GM19240 (cell line): ENCODE data around the gene IFITM2.

Source experiments
- DNase-seq: peaks from one replicate; pipeline ENCODE4 v3.0.0; 2011; ENCODE audit warnings: low spot score; ENCODE audit not compliant: insufficient read length

The IFITM2 gene

GRCh38 chr11:292211-293121 lies 15.2 kb upstream of the IFITM2 start:
- DNase-seq = no peak

GRCh38 chr11:293271-293851 lies 14.3 kb upstream of the IFITM2 start:
- DNase-seq = no peak

- no peak for DNase-seq
These were observed 13.6 kb upstream of the IFITM2 start for GRCh38 chr11:293852-294661.

GRCh38 chr11:294780-295179 lies 12.8 kb upstream of the IFITM2 start:
- no peak for DNase-seq

GRCh38 chr11:295351-296170 lies 12.1 kb upstream of the IFITM2 start:
- DNase-seq = no peak

- no peak for DNase-seq
These were observed 11.2 kb upstream of the IFITM2 start for GRCh38 chr11:296171-297050.

- DNase-seq = no peak
These were observed 10.5 kb upstream of the IFITM2 start for GRCh38 chr11:297051-297585.

GRCh38 chr11:297586-298405 lies 9.8 kb upstream of the IFITM2 start:
- DNase-seq = no peak

- DNase-seq = no peak
These were observed 9.1 kb upstream of the IFITM2 start for GRCh38 chr11:298406-299065.

GRCh38 chr11:299081-299891 lies 8.3 kb upstream of the IFITM2 start, which contains the start of gene IFITM5:
Gene IFITM5, minus strand, starts transcription at chr11:299526. Its CDS starts 36 bp downstream, at chr11:299490.
- no peak for DNase-seq

GRCh38 chr11:299951-300735 lies 7.5 kb upstream of the IFITM2 start:
- DNase-seq = no peak

GRCh38 chr11:303363-303762 lies 4.3 kb upstream of the IFITM2 start:
- DNase-seq = peak; percentile 63

- no peak for DNase-seq
These were observed 3.5 kb upstream of the IFITM2 start for GRCh38 chr11:304061-304506.

- DNase-seq = peak; percentile 68
These were observed 2.4 kb upstream of the IFITM2 start for GRCh38 chr11:304915-305843.

GRCh38 chr11:305844-306211 lies 1.8 kb upstream of the IFITM2 start:
- DNase-seq = no peak
